ENCODE measurements around the gene TENM4.
"Not testable (repeated sequence)": the region's sequence is repeated elsewhere in the genome, so short reads cannot be mapped to it uniquely, and the experiment has no call there.

The TENM4 gene

DNA sequence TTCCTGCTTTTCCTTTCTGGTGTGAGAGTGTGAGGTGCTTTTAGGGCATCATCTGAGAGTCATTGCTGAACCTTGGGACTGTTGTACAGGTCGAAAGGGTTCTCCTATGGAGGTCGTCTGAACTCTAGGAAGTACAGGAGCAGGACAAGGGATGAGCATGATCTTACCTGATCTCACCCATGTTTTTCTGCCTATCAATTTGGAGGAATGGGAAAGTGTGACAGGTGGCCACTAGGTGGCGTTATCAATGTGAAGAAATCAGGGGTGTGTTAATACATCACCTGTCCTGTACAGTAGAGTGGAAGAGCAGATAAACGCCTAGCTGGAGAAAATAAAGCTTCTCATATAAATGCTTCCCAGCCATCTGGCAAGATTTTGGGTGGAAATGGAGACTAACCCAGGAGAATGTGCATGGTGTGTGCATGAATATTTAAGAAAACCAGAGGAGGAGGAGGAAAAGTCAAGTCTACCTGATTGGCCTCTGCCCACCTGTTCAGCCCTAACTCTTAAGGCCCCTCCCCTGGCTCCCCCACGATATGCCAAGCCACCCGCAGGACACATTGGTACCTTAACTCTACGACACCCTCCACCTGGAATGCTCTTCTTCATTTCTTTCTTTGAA lies 794.2 kb downstream of the TENM4 start:
- DNase-seq: peak; percentile 13

DNA sequence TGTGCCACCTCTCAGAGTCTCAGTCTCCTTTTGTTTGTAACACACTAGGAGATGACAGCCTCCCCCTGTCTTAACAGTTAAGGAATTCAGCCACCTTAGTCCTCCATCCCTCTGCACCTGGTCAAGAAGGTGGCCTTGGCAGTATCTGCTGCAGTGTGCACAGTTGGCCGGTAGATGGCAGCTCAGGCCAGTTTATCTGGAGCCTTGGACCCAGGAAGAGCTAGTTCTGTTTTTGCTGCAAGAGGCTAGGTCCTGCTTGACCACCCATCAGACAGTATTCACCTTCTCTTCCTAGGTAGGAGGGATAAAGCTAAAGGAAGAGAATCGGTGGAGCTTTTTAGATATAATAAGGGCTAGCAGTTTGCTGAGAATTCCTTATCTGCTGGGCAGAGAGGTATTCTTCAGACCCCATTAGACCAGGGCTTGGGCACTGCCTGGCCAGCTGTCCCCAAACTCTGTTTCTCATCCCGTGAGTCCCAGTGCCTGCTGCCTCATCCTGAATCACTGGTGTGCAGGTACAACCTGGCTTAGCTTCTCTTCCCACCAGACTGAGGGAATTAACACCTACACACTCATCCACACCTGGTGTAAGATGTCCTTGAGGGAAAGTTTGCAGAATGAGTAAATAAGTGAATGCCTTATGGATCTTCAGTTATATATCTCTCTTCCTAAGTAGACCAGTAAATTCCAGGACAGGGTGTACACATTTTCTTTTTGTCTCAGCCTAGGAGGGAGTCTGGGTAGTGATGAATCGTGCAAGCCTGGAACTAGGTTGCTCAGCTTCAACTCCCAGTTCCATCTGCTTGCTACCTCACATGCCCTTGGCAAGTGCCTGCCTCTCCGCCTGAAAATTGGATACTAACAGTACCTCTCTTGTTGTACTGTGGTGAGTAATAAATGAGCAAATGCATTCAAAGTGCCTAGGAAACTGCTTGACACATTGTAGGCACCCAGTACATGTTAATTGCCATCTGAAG lies 795.3 kb downstream of the TENM4 start:
- peak; percentile 14 for DNase-seq

DNA sequence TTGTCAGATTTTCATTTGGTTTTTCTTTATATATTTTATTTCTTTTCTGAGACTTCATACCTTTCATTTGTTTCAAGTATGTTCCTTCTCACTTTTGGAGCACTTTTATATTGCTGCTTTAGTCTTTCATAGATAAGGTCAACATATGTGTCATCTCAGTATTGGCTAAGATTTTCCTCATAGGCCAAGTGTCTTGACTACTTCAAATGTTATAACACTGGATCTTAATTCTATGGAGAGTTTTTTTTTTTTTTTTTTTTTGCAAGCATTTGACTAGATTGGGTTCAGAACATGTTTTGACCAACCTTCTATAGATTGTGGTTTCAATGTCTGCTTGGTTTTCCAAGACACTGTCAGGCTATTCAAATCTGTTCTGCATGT lies 797.2 kb downstream of the TENM4 start:
- no peak for DNase-seq

DNA sequence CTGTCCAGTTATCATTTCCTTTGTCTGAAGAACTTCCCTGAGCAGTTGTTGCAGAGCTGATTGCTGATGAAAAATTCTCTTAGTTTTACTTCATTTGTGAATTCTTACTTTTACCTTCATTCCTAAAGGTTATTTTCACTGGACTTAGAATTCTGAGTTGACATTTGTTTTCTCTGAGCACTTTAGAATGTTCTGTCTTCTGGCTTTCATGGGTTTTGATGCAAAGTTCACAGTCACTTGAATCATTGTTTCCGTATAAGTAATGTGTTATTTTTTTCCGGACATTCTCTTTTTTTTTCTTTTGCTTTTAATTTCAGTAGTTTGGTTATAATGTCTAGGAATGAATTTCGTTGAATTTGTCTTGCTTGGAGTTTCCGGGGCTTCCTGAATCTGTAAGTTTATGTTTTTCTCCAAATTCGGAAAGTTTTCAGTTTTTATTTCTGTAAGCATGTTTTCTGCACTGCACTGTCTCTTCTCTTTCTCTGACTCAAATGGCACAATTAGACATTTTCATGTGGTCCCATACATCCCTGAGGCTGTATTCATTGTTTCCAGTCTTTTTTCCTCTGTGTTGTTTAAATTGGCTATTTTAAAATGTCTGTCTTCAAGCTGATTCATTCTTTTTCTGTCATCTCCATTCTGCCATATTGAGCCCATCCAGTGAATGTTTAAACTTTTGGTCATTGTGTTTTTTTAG lies 797.7 kb downstream of the TENM4 start:
- no peak for DNase-seq

DNA sequence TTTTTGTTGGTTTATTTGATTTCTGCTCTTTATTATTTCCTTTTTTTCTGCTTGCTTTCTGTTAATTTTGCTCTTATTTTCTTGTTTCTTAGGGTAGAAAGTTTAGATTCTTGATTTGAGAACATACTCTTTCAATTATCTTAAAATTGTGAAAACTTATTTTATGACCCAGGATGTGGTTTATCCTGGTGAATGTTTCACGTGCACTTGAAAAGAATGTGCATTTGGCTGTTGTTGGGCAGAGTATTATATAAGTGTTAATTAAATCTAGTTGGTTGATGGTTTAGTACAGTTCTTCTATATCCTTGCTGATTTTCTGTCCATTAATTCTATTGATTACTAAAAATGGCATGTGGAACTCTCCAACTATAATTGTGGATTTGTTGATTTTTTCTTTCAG lies 799.3 kb downstream of the TENM4 start:
- no peak for DNase-seq

DNA sequence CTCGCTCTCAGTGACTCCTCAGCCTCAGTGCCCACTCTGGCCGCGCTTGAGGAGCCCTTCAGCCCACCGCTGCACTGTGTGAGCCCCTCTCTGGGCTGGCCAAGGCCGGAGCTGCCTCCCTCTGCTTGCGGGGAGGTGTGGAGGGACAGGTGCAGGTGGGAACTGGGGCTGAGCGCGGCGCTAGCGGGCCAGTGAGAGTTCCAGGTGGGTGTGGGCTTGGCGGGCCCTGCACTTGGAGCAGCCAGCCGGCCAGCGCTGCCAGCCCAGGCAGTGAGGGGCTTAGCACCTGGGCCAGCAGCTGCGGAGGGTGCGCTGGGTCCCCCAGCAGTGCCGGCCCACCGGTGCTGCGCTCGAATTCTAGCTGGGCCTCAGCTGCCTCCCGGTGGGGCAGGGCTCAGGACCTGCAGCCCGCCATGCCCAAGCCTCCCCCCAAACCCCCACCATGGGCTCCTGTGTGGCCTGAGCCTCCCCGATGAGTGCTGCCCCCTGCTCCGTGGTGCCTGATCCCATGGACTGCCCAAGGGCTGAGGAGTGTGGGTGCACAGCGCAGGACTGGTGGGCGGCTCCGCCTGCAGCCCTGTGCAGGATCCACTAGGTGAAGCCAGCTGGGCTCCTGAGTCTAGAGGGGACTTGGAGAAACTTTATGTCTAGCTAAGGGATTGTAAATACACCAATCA lies 802.0 kb downstream of the TENM4 start:
- DNase-seq: no peak

DNA sequence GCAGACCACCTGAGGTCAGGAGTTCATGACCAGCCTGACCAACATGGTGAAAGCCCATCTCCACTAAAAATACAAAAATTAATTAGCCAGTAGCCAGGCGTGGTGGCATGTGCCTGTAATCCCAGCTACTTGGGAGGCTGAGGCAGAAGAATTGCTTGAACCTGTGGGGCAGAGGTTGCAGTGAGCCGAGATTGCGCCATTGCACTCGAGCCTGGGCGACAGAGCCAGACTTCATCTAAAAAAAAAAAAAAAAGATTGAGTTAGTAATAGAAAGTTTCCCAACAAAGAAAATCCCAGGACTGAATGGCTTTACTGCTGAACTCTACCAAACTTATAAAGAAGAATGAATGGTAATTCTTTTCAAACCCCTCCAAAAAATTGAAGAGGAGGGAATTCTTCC lies 803.3 kb downstream of the TENM4 start:
- not testable (repeated sequence) for DNase-seq

DNA sequence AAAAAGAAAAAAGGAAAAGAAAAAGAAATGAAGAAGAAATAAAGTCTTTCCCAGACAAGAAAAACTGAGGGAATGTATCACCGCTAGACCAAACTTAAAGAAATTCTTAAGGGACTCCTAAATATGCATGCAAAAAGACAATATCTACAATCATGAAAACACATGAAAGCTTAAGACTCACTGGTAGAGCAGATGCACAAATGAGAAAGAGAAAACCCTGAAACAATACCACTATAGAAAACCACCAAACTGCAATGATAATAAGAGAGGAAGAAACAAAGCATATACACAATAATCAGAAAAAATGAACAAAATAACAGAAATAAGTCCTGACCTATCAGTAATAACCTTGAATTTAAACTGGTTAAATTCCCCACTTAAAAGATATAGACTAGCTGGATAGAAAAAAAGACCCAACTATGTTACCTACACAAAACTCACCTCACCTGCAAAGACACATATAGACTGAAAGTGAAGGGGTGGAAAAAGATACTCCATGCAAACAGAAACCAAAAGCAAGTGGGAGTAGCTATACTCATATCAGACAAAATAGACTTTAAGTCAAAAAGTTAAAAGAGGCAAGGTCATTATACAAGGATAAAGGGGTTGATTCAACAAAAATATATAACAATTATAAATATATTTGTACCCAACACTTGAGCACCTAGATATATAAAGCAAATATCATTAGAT lies 804.9 kb downstream of the TENM4 start:
- no peak for DNase-seq

DNA sequence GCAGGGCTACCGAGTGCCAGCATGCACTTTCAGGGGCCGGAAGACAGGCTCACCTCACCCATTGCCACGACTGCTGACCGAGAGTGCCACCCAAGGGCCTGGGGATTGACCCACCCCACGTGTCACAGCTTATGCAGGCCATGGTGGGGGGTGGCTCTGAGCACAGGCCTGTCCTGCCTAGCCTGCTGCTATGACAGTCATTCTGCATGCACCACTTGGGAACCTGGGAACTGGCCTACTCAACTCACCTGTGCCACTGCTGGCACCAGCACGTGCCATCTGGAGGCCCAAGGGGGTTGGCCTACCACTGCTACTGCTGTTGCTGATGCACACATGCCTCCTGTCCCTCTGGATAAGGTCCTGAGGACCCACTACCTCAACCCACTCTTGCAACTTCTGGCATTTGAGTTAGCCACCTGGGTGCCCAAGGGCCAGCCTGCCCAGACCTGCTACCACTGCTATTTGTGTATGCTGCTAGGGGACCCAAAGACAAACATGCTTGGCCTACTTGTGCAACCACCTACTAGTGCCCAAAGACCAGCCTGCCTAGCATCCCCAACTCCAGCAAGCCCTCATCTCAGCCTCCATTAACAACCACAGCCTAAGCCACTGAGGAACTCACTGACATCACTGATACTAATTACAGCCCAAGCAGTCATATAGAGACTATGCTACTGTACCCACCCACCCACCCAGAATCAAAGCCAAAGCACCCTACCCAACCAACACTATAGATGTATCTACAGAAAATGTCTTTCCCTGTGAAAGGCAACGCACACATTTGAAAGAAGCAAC lies 807.1 kb downstream of the TENM4 start:
- DNase-seq: no peak

DNA sequence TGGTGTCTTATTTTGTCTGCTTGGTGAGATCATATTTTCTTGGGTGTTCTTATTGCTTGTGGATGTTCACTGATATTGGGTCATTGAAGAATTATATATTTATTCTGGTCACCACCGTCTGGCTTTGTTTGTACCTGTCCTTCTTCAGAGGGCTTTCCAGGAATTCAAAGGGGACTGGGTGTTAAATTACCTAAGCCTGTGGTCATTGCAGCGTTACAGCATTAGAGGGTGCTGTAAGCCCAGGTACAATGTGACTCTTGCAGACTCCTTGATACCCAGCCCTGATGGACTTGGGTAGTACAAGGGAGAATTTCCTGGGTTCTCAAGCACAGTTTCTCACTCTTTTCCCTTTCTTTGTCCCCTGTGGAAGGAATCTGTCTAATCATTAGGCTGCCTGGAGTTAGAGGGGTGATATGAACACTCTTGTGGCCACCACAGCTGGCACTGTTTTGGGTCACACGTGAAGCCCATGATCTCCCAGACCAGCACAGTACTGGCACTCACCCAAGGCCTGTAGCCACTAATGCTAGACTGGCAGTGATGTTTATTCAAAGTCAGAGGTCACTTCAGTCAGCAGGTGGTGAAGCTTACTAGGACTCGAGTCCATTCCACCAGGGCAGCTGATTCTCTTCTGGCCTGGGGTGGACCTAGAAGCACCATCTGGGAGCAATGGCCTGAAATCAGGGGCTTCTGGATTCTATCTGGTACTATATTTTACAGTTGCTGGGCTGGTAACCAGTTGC lies 810.1 kb downstream of the TENM4 start:
- DNase-seq: no peak

DNA sequence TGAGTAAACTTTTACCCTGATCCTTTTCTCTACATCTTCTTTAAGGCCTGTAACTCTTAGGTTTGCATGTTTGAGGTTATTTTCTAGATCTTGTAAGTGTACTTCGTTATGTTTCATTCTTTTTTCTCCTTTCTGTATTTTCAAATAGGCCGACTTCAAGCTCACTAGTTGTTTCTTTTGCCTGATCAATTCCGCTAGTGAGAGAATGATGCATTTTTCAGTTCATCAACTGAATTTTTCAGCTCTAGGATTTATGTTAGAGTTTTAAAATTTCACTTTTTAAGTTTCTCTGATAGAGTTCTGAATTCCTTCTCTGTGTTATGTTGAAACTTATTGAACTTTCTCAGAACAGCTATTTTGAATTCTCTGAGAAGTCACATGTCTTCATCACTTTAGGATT lies 810.7 kb downstream of the TENM4 start:
- no peak for DNase-seq

DNA sequence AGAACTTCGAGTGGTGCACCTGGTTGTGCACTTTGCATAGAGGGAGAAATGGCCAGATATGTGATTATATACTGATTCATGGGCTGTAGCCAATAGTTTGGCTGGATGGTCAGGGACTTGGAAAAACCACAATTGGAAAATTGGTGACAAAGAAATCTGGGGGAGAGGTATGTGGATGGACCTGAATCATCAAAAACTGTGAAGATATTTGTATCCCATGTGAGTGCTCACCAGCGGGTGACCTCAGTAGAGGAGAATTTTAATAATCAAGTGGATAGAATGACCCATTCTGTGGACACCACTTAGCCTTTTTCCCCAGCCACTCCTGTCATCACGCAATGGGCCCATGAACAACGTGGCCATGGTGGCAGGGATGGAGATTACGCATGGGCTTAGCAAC lies 818.2 kb downstream of the TENM4 start:
- no peak for DNase-seq

DNA sequence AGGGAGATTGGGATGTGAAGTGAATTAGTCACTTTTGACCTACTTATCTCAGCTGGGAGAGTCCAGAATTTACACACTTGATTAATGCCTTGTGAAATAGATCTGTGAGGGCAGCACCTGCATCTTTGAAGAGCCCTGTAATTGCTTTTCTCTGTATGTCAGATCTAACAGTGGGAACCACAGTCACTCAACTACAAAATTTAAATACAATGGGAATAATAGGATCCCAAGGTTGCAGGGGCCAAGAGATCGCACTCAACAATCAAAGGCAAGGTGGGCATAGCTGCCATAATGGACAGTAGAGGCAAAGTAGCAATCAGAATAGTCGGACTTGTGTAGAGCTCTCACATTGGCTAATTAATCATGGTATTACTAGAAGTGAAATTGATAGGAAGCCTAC lies 820.7 kb downstream of the TENM4 start:
- no peak for DNase-seq

DNA sequence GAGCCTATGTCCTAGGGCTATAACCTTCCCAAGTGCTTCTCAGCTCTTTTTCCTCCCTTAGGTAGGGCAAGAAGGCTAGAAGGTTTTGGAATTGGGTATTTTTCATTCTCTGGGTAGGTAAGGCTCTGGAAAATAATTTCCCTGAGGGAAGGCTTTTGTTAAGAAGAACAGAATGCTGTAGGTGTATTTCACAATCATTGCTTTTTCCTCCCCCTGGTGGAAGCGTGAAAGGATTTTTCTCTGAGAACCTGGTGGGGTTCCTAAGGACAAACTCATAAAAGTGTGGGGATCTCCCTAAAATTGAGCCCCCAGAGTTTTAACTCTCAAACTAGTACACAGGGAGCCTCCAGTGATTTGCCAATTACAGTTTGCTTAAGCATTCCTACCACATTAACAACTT lies 825.1 kb downstream of the TENM4 start:
- no peak for DNase-seq

DNA sequence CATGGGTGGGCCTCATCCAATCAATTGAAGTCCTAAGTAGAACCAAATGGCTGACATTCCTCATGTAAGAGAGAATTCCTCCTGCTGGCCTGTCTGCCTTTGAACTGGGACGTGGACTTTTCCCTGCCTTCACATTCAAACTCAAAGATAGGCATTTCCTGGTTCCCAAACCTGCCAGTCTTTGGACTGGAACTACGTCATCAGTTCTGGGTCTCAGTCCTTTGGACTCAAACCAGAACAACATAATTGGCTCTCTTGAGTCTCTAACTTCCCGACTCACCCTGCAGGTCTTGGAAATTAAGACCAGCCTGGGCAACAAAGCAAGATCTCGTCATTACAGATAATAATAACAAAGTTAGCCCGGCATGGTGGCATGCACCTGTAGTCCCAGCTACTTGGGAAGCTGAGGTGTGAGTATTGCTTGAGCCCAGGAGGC lies 827.4 kb downstream of the TENM4 start:
- DNase-seq: no peak

DNA sequence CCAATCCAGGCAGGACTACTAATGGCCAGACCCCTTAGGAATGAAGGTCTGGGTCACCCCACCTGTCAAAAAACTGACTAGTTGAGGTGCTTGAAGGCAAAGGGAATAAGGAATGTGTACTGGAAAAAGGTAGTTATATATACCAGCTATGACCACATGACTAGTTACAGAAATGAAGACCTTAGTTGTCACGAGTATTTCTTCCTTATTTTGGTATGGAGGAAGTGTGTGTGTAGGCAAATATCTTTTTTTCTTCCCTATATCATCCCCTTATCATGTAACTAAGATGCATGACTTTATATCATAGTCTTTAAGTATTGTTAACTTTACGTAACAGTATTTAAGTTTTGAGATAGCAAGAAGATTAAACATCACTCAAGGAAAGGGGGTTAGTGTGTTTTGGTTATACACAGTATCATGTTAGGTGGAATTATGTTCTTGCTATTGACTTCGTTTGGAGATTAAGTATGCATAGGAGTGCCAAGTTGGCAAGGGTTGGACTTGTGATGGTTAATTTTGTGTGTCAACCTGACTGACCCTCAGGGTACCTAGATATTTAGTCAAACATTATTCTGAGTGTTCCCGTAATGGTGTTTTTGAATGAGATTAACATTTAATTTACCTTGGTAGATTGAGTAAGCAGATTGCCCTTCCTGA lies 828.0 kb downstream of the TENM4 start:
- no peak for DNase-seq

DNA sequence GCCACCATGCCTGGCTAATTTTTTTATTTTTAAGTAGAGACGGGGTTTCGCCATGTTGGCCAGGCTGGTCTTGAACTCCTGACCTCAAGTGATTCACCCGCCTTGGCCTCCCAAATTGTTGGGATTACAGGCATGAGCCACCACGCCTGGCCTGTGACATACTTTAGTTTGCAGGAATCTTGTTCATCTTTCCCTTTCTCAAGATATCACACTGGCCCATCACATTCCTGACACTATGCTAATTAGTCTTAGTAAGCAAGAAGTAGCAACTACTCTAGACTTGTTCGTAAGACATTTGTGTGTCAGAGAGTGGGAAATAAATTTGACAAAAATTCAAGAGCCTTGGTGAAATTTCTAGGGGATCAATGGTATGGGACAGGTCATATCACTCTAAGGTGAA lies 831.5 kb downstream of the TENM4 start:
- not testable (repeated sequence) for DNase-seq

DNA sequence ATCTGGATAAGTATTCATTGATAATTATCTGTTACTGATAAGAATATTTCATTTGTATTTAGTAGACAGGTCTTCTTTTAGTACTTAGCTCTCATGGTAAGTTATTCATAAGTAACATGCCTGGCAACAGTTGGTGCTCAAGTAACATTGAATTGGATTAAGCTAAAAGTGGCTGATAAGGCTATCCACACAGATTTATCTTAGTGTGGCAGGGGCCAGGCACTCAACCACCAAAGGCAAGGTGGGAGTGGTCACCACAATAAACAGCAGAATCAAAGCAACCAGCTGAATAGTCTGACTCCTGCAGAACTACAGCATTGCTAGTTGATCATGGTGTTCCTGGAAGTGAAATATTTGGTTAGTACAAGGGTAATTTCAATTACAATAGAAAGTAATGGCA lies 833.1 kb downstream of the TENM4 start:
- no peak for DNase-seq

DNA sequence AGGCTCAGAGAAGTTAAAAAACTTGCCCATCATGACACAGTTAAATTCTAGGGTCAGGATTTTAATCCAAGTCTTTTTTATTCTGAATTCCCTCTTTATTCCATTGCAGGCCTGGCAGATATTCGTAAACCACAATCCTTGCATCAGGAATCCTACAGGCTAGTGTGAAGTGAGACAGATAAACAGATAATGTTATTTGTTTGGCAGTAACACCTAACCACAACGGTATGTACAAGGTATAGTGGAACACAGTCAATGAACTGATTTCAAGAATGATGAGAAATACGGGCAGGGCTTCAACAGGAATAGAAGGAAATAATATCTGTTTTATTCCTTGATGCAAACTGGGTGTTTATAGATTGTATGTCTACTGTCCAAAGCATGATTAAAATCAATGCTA lies 834.2 kb downstream of the TENM4 start:
- DNase-seq: no peak

DNA sequence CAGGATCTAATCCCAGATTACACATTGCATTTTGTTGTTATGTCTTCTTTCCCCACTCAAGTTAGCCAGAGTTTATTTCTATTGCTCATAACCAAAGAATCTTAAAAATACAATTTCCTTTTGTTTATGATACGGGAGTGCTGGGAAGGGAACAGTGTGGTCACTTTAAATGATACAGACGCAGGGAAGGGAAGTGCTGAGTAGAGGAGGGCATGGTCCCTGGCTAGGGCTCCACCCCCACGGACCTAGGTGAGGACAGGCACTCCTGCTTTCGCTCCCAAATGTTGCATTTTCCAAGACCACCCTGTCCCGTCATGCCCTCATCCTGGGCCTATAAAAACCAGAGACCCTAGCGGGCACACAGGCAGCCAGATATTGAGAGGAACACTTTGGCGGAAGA lies 835.5 kb downstream of the TENM4 start:
- no peak for DNase-seq
